H1 (cell line): ENCODE data around the gene CAMK2G. TPM values are rescaled to one million over a fixed set of nuclear protein-coding genes. Genes with fewer than 3 reads are reported as not detected.

Source experiments
- BCL11A ChIP-seq, 2 experiments: IDR thresholded peaks; one replicate each; pipeline ENCODE4 v1.6.1; 2011; ENCODE audit warnings: low read depth in 2 of 2, low read length in 2 of 2, mild to moderate bottlenecking in 2 of 2
- CBX8 ChIP-seq: fragments of 300-800, 300-1000 bp; sonication (generic); IDR thresholded peaks from 2 replicates; pipeline ENCODE4 v1.7.1; 2016; ENCODE audit warnings: low read depth, low read length, borderline replicate concordance
- RXRA ChIP-seq: IDR thresholded peaks from 2 replicates; pipeline ENCODE4 v1.6.1; 2011; ENCODE audit warnings: low read depth, mild to moderate bottlenecking, low read length, moderate library complexity; ENCODE audit not compliant: insufficient read depth
- polyA plus RNA-seq, 7 experiments: library from polyadenylated mRNA; depleted of rRNA in 3 of 7; stranded (reverse) in 5 of 7; unstranded in 2 of 7; fragments of >200 nt in 5 of 7; fragments of 200-250 nt in 2 of 7; gene quantifications; 1 replicate in 5 of 7; 2 replicates in 1 of 7; 4 replicates in 1 of 7; pipeline versions ENCODE4 v1.2.1 to v1.2.3, GENCODE V29; 2011 to 2013; ENCODE audit warnings: missing spikeins in 2 of 7, mixed read lengths in 2 of 7
- total RNA-seq: library from RNA; stranded (reverse); fragmentation: NEBNext Ultra II Directional; extraction: Animal tissue kit (Norgen Biotek cat#: 25700); gene quantifications from 2 replicates; pipeline ENCODE4 v1.2.1, GENCODE V29; 2021

CAMK2G gene
- total and polyA plus RNA-seq, 2 of the 8 experiments (the other 6 are each of a cell fraction or from before 2014, with no cell fraction given): 28.9 to 31.7 TPM

DNA sequence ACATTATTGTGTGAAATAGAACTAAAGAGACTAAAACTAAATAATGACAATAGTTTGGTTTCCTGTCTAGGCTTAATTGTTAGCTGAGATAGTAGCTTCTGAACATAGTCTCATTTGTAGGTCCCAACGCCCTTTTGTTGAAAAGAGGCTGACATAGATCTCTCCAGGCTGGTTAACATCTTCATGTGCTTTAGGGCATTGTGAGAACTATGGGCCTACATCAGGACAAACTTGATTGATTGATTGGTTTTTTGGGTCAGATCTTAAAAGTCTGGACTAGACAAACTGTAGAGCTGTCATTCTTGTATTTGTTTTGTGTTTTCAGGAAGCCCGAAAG is 91.6 kb downstream of the CAMK2G start (continued):
- TF ChIP-seq RXRA (no peak), BCL11A (IDR thresholded peaks at IDR 0.05; ENCODE audit: low read depth in 2 of 2, low read length in 2 of 2) (no peak), CBX8 (no peak)
- TF ChIP-seq, all 59 proteins: peak for 0
